ENCODE data around the gene CEMIP2.
A peak's percentile ranks its signal among the peaks of the same experiment; 100 is the strongest.

The CEMIP2 gene

GRCh38 chr9:71772726-71773125, 4.4 kb upstream of the CEMIP2 start:
- DNase-seq, result no peak

GRCh38 chr9:71770170-71770569, 1.9 kb upstream of the CEMIP2 start:
- no peak for DNase-seq

GRCh38 chr9:71769175-71770161, 1.2 kb upstream of the CEMIP2 start:
- DNase-seq, result peak; percentile 63 to 91 (median 80)

- DNase-seq, result peak in 3 of 6 experiments; percentile 24 to 66 (median 50)
Observed at GRCh38 chr9:71767776-71768321, 464 bp downstream of the CEMIP2 start.

- DNase-seq, result peak in 2 of 6 experiments; percentile 43 to 50
Observed at GRCh38 chr9:71767163-71767775, 1.0 kb downstream of the CEMIP2 start.

- DNase-seq, result peak in 3 of 6 experiments; percentile 25 to 59 (median 50)
Observed at GRCh38 chr9:71766663-71767062, 1.6 kb downstream of the CEMIP2 start.

- no peak for DNase-seq
Observed at GRCh38 chr9:71765693-71766092, 2.6 kb downstream of the CEMIP2 start.

GRCh38 chr9:71764891-71765290, 3.4 kb downstream of the CEMIP2 start:
- no peak for DNase-seq

GRCh38 chr9:71764463-71764862, 3.9 kb downstream of the CEMIP2 start:
- DNase-seq, result no peak

GRCh38 chr9:71763832-71764231, 4.5 kb downstream of the CEMIP2 start:
- DNase-seq, result no peak

- DNase-seq, result no peak
Observed at GRCh38 chr9:71762900-71763653, 5.2 kb downstream of the CEMIP2 start.

- no peak for DNase-seq
Observed at GRCh38 chr9:71761938-71762353, 6.4 kb downstream of the CEMIP2 start.

- DNase-seq, result no peak
Observed at GRCh38 chr9:71760901-71761300, 7.4 kb downstream of the CEMIP2 start.

- peak in 1 of 6 experiments; percentile 16 for DNase-seq
Observed at GRCh38 chr9:71758785-71759184, 9.5 kb downstream of the CEMIP2 start.

GRCh38 chr9:71758277-71758676, 10.0 kb downstream of the CEMIP2 start:
- no peak for DNase-seq

GRCh38 chr9:71756753-71757152, 11.6 kb downstream of the CEMIP2 start:
- DNase-seq, result no peak

- no peak for DNase-seq
Observed at GRCh38 chr9:71755869-71756268, 12.4 kb downstream of the CEMIP2 start.

- no peak for DNase-seq
Observed at GRCh38 chr9:71755230-71755629, 13.1 kb downstream of the CEMIP2 start.

GRCh38 chr9:71754151-71754550, 14.2 kb downstream of the CEMIP2 start:
- DNase-seq, result no peak

GRCh38 chr9:71752928-71753327, 15.4 kb downstream of the CEMIP2 start:
- no peak for DNase-seq

- no peak for DNase-seq
Observed at GRCh38 chr9:71752352-71752751, 16.0 kb downstream of the CEMIP2 start.

GRCh38 chr9:71748280-71748743, 20.0 kb downstream of the CEMIP2 start:
- no peak for DNase-seq

GRCh38 chr9:71747576-71747975, 20.7 kb downstream of the CEMIP2 start:
- no peak for DNase-seq

Data from stimulated activated naive CD4-positive, alpha-beta T cell (primary cell).